Fibroblast of skin of left quadriceps (primary cell): ENCODE results near the gene TUBA3E.
A peak's percentile ranks its signal among the peaks of the same experiment; 100 is the strongest.
"Not testable (repeated sequence)": the region's sequence is repeated elsewhere in the genome, so short reads cannot be mapped to it uniquely, and the experiment has no call there.

Source experiments
- DNase-seq, 2 experiments: peaks; one replicate each; pipeline ENCODE4 v3.0.0-alpha.2; 2013; ENCODE audit warnings: low read depth in 2 of 2

TUBA3E gene

DNA sequence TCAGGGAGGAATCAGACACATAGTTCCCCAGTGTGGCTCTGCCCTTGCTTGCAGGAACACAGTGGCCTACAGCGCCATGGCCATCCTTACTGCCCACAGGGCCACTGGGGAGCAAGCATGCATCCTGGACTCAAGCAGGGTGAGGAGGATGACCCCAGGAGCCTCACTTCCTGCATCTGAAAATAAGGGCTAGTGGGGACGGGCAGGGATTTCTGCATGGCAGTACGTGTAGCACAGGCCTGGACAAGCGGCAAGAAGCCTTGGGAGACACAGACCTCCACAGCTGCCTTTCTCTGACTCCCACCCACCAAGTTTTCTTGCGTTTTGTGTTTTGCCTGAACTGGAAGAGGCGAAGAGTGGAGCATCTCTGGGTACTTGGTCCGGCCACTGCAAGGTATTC is 35.8 kb downstream of the TUBA3E start:
- not testable (repeated sequence) for DNase-seq

DNA sequence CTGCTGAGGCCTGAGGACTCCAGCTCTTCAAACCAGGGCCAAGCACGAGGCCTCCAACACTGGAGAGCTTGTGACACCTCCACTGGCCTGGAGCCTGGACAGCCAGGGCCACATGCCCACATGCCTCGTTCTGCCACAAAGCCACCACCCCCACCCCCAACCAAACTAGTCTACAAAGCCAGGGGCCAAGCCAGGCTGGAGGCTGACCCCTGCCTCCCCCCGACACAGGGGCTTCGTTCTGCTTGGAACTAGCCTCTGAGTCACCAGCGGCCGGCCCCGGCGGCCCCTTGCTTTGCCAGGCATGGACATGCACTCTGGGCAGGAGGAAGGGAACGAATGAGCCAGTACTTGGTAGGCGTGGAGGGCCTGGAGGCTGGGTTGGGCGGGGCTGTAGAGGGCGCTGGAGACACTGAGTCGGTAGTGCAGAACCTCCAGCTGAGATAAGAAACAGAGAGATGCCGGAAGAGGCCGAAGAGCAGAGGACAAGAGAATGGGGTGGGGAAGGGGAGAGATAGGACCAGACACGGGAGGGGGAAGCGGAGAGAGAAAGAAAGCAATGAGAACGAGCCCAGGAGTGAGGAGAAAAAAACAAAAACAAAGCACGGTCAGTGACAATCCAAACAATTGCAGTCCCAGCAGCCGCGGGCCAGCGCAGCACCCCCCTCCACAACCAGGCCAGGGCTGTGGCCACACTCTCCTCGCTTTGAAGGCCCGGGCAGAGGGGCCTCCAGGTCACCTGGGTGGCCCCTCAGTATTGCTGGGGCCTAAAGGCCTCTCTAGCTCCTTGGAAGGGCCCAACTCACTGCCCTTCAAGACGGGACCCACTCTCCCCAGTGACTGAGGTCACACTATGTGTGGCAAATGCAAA is 37.2 kb downstream of the TUBA3E start:
- DNase-seq: not testable (repeated sequence)

DNA sequence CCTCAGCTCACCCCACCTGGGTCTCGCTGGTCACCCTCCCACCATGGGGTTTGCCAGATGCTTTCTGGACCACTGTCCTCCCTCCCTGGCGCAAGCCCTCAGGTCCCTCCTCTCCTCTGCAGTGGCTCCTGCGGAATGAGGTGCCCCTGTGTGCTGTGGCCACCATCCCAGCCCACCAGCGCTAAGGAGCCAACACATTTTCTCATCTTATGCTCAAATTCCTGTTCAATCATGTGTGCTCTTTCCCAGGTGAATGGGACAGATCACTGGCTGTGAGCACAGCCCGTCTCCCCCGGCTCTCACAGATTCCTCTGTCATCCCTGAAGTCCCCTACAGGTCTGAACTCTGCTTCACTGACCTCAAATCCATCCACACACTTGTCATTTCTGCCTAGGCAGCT is 38.1 kb downstream of the TUBA3E start:
- DNase-seq: no peak

DNA sequence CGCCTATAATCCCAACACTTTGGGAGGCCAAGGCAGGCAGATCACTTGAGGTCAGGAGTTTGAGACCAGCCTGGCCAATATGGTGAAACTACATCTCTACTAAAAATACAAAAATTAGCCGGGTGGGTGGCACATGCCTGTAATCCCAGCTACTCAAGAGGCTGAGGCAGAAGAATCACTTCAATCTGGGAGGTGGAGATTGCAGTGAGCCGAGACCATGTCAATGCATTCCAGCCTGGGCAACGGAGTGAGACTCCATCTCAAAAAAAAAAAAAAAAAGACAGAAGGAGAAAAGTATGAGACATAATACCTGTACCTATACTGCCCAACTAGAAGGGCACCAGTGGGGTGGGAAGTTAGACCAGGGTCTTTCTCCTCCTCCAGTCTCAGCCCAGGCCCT is 38.9 kb downstream of the TUBA3E start:
- DNase-seq: not testable (repeated sequence)

DNA sequence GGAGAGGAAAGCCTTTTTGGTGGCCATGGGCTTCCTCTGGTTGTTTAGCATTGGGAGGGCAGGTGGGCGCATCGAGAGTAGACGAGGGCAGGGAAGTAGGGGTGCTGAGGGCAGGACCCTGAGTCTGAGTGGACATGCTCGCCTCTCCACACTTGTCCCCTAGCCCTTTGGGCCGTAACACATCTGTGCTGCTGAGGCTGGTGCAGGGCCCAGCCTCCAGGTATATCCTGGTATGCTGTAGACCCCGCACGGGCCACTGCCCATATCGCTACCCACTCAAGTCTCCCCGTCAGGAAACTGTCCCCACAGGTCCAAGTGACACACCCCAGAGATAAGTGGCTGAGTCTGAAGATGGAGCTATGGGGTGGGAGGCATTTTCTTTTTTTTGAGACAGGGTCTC is 39.6 kb downstream of the TUBA3E start:
- DNase-seq: no peak

DNA sequence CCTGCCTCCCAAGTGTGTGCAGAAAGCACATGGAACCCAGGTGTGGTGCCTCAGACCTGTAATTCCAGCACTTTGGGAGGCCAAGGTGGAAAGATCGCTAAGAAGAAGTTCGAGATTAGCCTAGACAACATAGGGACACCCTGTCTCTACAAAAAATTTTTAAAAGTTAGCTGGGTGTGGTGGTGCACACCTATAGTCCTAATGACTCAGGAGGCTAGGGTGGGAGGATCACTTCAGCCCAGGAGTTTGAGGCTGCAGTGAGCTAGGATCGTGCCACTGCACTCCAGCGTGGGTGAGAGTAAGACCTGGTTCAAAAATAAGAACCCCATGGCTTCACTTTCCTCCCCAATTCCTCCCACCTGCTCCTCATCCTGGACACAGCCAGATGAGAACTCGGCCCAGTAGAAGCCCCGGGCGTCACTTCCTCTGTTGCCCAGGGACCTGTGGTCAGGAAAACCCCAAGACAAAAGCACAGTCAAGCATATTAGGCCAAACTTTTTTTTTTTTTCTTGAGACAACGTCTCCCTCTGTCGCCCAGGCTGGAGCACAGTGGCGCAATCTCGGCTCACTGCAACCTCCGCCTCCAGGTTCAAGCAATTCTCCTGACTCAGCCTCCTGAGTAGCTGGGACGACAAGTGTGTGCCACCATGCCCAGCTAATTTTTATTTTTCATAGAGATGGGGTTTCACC is 40.3 kb downstream of the TUBA3E start:
- not testable (repeated sequence) for DNase-seq

DNA sequence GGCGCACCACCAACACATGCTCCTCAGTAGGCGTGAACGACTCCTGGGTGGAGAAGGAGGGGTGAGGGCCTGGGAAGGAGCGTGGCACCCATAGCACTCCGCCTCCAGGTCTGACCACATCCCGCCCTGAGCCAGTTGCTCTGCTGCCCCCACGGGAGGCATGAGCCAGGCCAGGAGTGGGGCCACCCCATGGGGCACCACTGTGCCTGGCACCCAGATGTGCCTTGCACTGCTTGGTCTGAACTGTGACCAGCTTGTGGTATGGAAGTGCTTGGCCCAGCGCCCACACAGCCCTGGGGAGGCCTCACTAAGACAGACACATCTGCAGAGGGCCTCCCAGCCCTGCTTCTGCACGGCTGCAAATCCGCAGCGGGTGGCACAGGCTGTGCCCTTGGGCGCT is 40.9 kb downstream of the TUBA3E start:
- DNase-seq: not testable (repeated sequence)

DNA sequence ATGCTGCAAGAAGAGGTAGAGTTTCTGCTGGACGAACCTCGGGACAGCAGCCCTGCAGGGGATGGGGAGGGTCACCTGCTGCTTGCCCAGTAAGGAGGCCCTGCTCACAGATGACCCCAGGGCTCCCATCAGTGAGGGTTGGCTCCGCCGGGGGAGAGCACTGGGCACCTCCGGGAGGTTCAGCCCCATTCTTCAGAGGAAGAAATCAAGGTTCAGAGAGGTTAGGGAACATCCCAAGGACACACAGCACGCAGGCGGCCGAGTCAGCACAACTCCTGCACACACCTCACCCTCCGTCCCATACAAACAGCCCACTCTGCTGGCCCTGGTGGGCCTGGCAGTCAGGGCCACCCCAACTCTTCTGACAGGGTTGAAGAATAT is 41.6 kb downstream of the TUBA3E start:
- DNase-seq: no peak

DNA sequence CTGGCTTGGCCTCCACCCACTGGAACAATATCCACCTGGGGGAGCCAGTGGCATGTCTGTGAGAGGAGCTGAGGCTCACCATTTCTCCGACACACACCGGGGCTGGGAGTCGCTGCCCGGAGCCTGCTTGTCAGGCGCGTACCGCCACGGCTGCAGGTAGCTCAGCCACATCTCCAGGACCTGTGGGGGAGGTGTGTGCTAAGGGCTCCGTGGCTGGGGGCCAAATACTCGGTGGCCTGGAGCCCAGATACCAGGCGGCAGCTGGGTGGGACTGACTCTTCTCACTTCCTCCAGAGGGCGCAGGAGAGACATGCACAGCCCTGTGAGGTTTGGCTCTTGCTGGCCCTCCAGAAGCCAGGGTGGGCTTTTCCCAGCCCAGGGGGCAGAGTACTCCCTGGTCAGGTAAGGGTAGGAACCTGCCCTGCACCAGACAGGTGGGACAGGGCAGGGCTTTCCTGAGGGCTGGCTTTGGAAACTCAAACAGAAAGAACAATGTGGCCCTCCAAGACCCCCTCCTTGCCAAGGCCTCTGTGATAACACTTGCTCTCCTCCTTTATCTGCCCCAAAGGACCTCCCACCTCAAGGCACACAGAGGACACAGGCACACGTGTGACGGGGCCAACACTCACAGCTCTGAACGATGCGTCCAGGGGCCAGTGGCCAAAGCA is 42.1 kb downstream of the TUBA3E start:
- DNase-seq: peak; percentile 6 to 7

DNA sequence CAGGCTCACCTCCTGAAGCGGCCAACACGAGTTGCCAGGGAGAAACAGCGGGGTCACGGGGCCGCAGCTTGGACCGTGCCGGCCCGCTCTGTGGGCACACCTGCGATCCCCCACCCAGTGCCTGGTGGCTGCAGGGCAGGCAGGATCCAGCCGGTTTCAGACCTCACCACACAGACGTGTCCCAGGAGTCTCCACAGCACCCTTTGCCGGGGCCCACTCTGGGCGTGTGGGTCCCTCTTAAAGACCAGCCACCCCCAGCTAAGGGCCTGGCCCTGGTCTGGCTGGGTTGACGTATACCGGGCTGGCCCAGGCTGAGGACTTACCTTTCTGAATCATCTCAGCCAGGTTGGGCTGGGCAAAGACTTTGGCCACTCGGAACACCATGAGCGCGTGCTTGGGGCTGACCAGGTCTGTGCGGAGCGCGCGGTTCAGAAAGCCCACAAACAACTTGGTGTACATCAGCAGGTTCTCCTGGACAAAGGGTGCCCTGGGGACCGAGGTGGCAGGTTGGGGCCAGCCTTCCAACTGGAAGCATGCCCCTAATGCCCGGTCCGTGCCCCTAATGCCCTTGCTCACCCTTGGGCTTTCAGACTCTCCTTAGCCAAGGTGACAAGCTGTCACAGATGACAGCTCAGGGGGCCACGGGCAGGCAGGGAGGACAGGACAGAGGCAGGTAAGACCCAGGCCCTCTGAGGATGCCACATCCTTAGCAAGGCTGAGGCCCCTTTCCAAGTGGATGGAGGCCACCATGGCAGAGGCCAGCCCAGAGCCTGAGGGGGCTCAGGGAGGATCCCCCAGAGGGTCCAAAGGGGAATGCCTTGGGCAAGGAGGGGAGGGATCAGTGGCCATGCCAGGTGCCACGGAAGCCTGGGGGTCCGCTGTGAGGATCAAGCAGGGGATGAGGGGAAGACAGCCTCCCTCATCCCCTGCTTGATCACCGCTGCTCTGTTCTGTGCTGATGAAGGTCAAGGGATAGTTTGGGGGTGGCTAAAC is 43.2 kb downstream of the TUBA3E start:
- no peak for DNase-seq

DNA sequence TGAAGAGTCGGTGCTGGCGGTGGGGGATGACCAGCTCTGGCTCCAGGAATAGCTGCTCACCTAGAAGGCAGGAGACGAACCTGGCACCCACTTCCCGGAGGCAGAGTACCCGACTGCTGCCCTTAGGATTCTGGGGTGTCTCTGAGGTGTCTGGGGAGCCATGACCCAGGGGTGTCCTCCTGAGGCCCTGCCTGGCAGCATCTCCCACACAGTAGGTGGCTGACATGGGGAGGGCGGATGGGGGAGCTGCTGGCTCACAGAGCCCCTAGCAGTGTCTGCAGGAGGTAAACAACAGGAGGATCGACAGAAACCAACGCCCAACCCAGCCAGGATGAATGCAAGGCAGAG is 43.8 kb downstream of the TUBA3E start:
- not testable (repeated sequence) for DNase-seq

DNA sequence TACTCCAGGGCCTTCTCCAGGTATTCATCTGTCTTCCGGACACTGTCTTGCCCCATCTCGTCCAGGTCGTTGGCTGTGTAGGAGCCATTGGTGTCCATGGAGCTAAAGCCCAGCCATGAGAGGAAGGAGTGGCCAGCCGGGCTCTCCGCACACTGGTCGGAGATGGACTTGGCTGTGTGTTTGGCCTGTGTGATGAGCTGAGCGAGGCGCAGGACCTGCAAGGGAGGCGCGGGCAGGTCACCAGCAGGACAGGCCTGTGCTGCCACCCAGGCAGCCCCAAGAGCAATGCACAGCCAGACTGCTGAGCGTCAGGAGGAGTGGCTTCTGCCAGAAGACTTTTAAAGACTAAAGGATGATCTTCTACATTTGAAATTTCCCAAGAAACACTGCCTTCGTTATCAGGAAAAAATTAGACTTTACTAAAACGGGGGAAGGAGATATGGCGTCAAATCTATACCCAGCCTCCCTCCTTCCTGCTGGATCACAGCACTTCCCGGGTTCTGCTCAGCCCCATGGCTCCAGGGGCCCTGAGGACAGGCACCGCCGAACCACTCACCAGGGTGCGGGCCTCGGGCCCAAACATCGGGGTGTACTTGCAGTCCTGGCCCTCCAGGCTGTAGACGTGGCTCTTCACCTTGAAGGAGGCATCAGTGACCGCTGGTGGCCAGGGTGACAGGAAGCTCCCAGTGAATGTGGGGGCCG is 44.4 kb downstream of the TUBA3E start:
- not testable (repeated sequence) for DNase-seq

DNA sequence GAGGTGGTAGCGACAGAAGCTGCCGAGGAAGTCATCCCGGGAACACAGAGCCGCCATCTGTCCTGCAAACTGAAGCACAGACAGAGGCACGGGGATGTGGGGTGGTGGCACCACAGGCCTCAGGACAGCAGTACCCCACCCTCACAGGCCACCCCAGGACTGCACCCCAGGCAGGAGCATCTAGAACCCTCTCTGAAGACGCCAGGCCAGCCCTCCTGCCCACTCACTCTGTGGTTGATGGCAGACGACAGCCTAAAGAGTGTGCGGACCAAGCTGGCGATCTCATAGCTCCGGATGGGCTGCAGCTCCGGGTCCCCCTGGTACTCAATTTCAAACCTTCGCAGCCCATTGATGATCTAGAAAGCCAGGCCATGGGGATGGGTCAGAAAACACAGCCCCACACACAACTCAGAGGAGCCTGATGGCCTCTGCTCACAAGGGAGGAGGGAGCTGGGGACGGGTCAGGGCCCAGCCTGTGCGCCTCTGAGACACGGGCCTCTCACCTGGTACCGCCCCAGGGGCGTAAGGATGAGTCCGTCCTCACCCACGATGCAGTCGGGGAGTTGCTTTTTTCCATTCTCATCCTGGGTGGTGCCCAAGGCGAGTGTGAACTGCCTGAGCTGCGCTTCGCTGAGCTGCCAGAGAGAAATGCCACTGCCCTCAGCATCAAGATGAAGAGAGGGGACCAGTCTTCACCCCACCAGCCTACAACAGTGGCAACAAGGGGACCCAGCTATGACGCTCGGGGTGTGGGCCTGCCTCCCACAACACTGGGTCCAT is 45.2 kb downstream of the TUBA3E start:
- no peak for DNase-seq

DNA sequence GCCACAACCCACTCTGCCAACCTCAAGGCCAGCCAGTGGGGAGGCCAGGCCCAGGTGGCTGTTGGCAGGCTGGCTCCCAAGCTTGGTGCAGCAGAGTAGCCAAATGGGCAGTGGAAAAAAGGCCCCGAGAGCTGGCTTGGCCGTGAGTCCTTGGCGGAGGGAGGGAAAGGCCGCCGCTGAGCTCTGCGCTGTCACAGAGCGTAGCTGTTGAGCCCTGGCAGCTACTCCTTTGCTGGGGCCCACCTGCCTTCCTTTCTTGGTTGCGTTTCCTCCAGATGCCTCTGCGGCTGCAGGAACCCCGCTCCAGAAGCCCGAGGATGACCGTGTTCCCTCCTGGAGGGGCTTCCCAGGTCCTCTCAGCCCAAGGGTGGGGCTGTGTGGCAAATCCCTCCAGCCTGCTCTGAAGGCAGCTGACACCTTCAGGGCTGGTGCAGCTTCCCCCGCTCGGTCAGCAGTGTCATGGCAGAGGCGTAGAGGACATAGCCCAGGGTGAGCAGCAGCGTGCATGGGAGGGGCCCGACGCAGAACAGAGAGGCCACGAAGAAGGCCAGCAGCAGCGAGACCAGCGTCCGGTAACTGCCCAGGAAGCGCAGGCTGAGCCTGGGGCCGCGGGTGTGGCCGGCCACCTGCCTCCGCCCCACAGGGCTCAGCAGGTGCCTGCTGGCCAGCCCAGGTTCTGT is 46.0 kb downstream of the TUBA3E start:
- not testable (repeated sequence) for DNase-seq

DNA sequence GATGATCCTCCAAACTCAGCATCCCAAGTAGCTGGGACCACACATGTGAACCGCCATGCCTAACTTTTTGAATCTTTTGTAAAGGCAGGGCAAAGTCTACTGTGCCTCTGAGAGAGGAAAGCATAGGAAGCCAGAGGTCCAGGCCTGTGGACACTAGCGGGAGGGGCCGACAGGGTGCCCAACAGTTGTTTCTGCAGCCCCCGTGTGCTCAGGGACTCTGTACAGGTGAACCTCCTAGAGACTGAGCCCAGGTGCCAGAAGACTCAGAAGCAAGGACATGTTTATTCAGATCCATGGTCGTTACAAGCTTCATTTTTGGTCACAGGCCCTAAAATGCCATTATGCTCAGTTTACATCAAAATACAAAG is 47.1 kb downstream of the TUBA3E start:
- DNase-seq: not testable (repeated sequence)

DNA sequence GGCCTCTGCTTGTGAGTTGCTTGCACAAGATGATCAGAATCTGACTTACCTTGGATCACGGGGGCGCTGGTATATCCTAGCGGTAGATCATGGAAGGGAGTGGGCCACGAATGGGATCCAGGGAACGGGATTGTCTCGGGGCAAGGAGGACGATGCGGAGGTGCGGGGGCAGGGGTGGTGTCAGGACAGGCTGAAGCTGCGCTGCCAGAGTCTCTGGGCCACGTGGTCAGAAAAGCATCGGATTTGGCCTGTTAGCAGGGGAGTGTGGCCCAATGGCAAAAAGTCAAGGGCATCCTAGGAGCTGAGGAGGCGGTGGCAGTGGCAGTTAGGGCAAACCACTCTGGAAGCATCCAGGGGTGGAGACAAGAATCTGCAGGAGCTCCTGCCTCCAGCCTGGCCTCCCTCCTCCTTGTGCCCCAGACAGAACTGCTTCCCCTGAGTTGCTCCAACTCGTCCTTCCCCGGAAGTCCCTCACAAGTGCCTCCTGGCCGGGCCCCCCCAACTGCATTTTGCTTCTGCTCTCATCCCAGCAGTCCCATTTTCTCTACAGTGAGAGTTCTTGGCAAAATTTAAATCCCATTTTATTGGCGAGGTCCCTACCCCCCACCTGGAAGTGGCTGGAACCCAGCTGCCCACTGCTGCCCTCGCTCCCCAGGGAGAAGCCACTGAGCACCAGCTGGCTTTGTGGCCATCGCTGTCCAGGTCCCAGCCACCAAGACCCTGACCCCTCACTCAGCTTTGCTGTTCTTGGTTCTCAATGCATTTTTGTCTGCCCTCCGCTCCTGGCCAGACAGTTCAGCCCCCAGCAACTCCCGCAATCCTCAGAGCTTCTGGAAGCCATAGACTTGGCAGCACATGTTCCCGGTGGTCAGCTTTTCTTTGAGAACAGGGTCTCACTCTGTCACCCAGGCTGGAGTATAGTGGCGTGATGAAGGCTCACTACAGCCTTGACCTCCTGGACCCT is 47.8 kb downstream of the TUBA3E start:
- no peak for DNase-seq

DNA sequence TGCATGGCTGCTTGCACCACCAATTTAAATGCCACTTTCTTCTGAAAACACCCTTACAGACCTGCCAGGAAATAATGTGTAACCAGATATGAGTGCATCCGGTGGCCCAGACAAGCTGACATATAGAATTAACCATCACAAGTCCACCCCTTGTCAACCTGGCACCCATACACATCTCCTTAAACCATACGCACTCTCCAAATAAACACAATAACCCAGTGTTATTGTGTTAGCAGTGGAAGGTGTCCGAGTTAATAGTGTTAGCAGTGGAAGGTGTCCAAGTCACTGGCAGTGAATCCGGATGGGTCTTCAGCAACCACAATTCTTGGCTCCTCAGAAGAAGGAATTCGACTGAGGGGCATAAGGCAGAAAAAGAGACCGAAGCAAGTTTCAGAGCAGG is 49.7 kb downstream of the TUBA3E start:
- DNase-seq: not testable (repeated sequence)

DNA sequence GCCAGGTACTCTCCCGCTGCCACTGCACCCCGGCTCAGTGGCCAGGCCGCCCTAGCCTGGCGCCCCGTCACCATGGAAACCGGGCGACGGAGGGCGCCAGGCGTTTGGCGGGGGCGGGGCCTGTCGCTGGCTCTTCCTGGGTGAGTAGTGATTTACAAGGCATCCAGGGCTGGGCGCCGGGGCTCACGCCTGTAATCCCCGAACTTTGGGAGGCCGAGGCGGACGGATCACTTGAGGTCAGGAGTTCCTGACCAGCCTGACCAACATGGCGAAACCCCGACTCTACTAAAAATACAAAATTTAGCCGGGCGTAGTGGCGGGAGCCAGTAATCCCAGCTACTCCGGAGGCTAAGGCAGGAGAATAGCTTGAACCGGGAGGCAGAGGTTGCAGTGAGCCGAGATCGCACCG is 53.2 kb downstream of the TUBA3E start, which contains the start of gene CCDC74B:
Gene CCDC74B, minus strand, starts transcription at position 107 of the 409 bp plus-strand sequence. CDS start 116 bp downstream, outside the sequence.
- peak in 1 of 2 experiments; percentile 2 for DNase-seq
